ENCODE measurements around the gene RDX. TPM values are rescaled to one million over a fixed set of nuclear protein-coding genes. Genes with fewer than 3 reads are reported as not detected.

RDX gene
- total and polyA plus RNA-seq, 2 of the 13 experiments (the other 11 are each of a cell fraction or from before 2014, with no cell fraction given), result 20.7 to 63.1 TPM

DNA sequence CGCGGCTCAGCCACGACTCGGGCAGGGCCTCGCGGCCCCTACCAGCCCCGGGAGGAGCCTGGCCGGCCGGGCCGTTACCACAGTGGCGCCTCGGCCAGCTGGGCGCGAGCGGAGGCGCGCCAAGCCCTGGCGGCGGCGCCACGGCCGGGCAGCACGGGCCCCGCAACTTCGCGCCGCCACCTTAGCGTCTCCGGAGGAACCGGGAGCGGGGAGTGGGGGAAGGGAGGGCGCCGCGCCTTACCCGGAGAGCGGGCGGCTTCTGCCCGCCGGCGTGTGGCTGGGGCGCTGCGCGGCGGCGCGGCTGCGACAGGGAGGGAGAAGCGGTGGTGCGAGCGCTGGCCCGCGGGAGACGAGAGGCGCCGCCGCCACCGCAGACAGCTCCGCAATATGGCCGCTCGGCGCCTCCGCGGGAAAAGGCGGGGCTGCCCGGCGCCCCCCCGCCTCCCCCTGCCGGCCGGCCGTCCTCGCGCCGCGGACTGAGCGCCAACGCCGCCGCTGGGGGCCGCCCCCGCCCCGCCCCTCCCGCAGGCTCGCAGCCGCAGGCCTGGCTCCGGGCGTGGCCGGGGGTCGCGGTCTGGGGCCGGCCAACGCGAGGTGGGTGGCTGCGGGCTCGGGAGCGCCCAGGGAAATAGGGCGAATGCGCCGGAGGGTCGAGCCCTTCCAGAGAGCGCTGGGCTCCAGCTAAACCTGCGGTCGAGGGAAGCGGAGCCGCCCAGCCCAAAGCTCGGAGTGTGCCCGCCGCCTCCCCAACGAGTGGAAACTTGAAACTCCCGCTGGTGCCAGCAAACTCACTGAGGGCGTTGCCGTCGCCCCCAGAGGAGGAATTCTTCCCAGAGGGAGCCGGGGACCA lies at the start of gene RDX (continued):
- TF ChIP-seq, protein P1, sequence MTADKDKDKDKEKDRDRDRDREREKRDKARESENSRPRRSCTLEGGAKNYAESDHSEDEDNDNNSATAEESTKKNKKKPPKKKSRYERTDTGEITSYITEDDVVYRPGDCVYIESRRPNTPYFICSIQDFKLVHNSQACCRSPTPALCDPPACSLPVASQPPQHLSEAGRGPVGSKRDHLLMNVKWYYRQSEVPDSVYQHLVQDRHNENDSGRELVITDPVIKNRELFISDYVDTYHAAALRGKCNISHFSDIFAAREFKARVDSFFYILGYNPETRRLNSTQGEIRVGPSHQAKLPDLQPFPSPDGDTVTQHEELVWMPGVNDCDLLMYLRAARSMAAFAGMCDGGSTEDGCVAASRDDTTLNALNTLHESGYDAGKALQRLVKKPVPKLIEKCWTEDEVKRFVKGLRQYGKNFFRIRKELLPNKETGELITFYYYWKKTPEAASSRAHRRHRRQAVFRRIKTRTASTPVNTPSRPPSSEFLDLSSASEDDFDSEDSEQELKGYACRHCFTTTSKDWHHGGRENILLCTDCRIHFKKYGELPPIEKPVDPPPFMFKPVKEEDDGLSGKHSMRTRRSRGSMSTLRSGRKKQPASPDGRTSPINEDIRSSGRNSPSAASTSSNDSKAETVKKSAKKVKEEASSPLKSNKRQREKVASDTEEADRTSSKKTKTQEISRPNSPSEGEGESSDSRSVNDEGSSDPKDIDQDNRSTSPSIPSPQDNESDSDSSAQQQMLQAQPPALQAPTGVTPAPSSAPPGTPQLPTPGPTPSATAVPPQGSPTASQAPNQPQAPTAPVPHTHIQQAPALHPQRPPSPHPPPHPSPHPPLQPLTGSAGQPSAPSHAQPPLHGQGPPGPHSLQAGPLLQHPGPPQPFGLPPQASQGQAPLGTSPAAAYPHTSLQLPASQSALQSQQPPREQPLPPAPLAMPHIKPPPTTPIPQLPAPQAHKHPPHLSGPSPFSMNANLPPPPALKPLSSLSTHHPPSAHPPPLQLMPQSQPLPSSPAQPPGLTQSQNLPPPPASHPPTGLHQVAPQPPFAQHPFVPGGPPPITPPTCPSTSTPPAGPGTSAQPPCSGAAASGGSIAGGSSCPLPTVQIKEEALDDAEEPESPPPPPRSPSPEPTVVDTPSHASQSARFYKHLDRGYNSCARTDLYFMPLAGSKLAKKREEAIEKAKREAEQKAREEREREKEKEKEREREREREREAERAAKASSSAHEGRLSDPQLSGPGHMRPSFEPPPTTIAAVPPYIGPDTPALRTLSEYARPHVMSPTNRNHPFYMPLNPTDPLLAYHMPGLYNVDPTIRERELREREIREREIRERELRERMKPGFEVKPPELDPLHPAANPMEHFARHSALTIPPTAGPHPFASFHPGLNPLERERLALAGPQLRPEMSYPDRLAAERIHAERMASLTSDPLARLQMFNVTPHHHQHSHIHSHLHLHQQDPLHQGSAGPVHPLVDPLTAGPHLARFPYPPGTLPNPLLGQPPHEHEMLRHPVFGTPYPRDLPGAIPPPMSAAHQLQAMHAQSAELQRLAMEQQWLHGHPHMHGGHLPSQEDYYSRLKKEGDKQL (CRISPR knock-in tag; IDR thresholded peaks at IDR 0.05; ENCODE audit: low read depth), result no peak
- TF ChIP-seq ZNF547 (CRISPR knock-in tag; IDR thresholded peaks at IDR 0.05), result peak; percentile 16; the same call in 1 of the 2 replicates
- no peak for TF ChIP-seq IKZF1 (IDR thresholded peaks at IDR 0.05)
- no peak for TF ChIP-seq ZFP90 (CRISPR knock-in tag; IDR thresholded peaks at IDR 0.05; ENCODE audit: borderline replicate concordance)
- peak; percentile 39; the same call in 1 of the 2 replicates for TF ChIP-seq GABPB1 (CRISPR knock-in tag; IDR thresholded peaks at IDR 0.05)
- no peak for TF ChIP-seq ZNF777 (CRISPR knock-in tag; IDR thresholded peaks at IDR 0.05)
- TF ChIP-seq SRSF9 (IDR thresholded peaks at IDR 0.05; ENCODE audit: borderline replicate concordance, insufficient read depth, low read depth, low read length, poor library complexity, severe bottlenecking), result no peak
- no peak for TF ChIP-seq ZNF549 (CRISPR knock-in tag; IDR thresholded peaks at IDR 0.05)
- no peak for TF ChIP-seq ZNF780A (CRISPR knock-in tag; IDR thresholded peaks at IDR 0.05)
- TF ChIP-seq, protein P2, sequence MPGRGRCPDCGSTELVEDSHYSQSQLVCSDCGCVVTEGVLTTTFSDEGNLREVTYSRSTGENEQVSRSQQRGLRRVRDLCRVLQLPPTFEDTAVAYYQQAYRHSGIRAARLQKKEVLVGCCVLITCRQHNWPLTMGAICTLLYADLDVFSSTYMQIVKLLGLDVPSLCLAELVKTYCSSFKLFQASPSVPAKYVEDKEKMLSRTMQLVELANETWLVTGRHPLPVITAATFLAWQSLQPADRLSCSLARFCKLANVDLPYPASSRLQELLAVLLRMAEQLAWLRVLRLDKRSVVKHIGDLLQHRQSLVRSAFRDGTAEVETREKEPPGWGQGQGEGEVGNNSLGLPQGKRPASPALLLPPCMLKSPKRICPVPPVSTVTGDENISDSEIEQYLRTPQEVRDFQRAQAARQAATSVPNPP (CRISPR knock-in tag; IDR thresholded peaks at IDR 0.05), result no peak
- no peak for TF ChIP-seq ZNF3 (CRISPR knock-in tag; IDR thresholded peaks at IDR 0.05)
- no peak for TF ChIP-seq ZBTB38 (CRISPR knock-in tag; IDR thresholded peaks at IDR 0.05)
- TF ChIP-seq ZBTB20 (CRISPR knock-in tag; IDR thresholded peaks at IDR 0.05; ENCODE audit: borderline replicate concordance, low read depth), result no peak
- no peak; the same call in 1 of the 2 replicates for TF ChIP-seq ZNF558 (CRISPR knock-in tag; IDR thresholded peaks at IDR 0.05; ENCODE audit: borderline replicate concordance)
- TF ChIP-seq KDM3A (CRISPR knock-in tag; IDR thresholded peaks at IDR 0.05; ENCODE audit: low read depth), result no peak
- no peak for TF ChIP-seq ZNF235 (CRISPR knock-in tag; IDR thresholded peaks at IDR 0.05; ENCODE audit: borderline replicate concordance)
- peak; percentile 64 for TF ChIP-seq ZFX (CRISPR knock-in tag; IDR thresholded peaks at IDR 0.05; ENCODE audit: low read depth)
- TF ChIP-seq, protein P3, sequence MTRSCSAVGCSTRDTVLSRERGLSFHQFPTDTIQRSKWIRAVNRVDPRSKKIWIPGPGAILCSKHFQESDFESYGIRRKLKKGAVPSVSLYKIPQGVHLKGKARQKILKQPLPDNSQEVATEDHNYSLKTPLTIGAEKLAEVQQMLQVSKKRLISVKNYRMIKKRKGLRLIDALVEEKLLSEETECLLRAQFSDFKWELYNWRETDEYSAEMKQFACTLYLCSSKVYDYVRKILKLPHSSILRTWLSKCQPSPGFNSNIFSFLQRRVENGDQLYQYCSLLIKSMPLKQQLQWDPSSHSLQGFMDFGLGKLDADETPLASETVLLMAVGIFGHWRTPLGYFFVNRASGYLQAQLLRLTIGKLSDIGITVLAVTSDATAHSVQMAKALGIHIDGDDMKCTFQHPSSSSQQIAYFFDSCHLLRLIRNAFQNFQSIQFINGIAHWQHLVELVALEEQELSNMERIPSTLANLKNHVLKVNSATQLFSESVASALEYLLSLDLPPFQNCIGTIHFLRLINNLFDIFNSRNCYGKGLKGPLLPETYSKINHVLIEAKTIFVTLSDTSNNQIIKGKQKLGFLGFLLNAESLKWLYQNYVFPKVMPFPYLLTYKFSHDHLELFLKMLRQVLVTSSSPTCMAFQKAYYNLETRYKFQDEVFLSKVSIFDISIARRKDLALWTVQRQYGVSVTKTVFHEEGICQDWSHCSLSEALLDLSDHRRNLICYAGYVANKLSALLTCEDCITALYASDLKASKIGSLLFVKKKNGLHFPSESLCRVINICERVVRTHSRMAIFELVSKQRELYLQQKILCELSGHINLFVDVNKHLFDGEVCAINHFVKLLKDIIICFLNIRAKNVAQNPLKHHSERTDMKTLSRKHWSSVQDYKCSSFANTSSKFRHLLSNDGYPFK (CRISPR knock-in tag; IDR thresholded peaks at IDR 0.05; ENCODE audit: borderline replicate concordance), result no peak
- no peak for TF ChIP-seq YEATS2 (CRISPR knock-in tag; IDR thresholded peaks at IDR 0.05; ENCODE audit: borderline replicate concordance)

Measured in HepG2 (cell line).